HG03103 (cell line): ENCODE measurements around the gene TRPV4.
"Not testable (repeated sequence)": the region's sequence is repeated elsewhere in the genome, so short reads cannot be mapped to it uniquely, and the experiment has no call there.

ENCODE experiments used
- ATAC-seq: cut with Tn5 transposase; IDR thresholded peaks from one replicate; pipeline ENCODE4 v1.9.1; 2021; ENCODE audit warnings: low read depth; ENCODE audit not compliant: unreplicated experiment

Gene TRPV4

GRCh38 chr12:109833307-109834189 is at the start of gene TRPV4:
Gene TRPV4, minus strand, starts transcription at chr12:109833398. Its CDS starts 18,602 bp downstream, at chr12:109814796.
- ATAC-seq, result no peak

- ATAC-seq, result no peak
Observed at GRCh38 chr12:109881752-109882151, 48.6 kb upstream of the TRPV4 start.

DNA sequence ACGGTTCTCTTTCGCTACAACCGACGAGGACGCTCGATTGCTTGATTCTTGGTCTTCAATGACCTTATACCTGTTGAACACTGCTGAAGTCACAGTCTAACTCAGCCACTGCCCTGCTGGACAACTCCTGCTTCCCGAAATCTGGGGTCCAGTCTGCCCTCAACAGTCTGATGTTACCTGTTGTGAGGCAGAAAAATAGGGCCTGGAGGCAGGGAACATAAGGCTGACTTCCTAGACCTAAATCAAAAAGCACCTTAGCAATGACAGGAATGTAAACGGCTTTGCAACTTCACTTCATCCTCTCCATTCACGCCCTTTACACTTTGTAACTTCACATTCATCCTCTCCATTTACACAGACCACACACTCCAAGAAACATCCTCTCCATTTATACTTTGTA is 47.7 kb upstream of the TRPV4 start:
- no peak for ATAC-seq

DNA sequence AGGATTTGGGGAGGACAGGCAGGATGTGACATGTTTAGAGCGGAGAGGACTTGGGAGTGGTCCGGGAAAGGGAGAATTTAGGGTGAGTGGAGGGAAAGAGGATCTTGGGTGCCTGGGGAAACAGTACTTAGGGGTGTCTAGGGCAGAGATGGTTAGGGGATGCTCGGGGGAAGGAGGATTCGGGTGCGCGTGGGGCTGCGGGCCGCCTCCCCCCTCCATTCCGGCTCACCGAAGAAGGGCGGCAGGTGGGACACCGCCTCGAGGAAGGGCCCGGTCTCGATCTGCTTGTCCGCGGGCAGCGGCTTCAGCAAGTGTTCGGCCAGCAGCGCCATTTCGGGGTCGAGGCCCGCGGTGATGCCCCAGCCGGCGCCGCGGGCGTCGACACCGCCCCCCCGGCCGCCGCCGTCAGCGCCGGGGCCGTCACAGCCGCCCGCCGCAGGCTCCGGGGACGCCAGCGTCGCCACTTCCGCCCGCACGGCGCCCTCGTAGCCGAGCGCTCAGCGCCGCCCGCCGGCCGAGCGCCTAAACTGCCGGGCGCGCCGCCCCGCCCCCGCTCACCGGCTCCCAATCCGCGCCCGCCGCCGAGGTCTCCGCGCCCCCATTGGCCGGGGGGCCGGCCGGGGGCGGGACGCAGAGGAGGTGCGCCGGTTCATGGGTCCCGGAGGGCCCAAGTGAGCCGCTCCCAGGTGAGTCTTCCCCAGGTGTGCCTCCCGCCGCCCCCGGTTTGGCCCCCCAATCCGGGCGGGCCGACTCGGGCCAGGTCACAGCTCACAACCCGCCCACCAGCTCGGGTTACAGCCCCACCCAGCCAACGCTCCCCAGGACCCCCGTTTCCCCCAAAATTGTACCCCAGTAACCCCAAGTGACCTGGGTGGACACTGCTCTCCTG is 47.1 kb upstream of the TRPV4 start, which contains the start of gene GLTP:
Gene GLTP, minus strand, starts transcription at position 499 of the 889 bp plus-strand sequence. Its CDS starts 167 bp downstream, at position 332.
- ATAC-seq, result peak; percentile 93

- ATAC-seq, result no peak
Observed at GRCh38 chr12:109879351-109880042, 46.3 kb upstream of the TRPV4 start.

DNA sequence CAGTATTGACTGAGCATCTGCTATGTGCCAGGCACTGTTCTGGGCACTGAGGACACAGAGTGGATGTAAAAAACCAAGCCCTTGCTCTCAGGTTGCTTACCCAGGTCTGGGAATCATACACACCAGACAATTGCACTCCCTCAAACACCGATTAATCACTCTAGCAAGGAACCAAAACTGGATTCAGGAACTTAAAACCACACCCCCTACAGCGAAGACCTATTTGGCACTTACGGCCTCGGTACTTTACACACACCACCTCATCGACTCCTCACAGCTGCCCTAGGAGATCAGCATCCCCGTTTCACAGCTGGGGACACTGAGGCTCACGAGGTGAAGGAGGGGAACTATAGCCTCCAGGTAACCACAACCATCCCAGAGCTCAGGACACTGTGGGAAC is 45.6 kb upstream of the TRPV4 start:
- no peak for ATAC-seq

DNA sequence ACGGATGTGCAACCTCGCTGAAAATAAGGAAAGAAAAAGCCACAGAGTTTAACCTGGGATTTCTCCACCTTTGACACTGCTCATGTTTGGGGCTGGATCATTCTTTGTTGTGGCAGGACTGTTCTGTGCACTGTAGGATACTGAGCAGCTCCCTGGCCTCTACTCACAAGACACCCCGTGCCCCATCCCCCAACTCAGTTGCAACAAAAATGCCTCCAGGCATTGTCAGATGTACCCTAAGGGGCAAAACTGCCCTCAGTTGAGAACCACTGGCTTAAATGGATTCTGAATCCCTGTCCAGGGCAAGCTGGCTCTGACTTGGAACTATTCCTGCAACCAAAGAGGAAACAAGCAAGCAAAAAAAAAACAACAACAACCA is 45.0 kb upstream of the TRPV4 start:
- no peak for ATAC-seq

DNA sequence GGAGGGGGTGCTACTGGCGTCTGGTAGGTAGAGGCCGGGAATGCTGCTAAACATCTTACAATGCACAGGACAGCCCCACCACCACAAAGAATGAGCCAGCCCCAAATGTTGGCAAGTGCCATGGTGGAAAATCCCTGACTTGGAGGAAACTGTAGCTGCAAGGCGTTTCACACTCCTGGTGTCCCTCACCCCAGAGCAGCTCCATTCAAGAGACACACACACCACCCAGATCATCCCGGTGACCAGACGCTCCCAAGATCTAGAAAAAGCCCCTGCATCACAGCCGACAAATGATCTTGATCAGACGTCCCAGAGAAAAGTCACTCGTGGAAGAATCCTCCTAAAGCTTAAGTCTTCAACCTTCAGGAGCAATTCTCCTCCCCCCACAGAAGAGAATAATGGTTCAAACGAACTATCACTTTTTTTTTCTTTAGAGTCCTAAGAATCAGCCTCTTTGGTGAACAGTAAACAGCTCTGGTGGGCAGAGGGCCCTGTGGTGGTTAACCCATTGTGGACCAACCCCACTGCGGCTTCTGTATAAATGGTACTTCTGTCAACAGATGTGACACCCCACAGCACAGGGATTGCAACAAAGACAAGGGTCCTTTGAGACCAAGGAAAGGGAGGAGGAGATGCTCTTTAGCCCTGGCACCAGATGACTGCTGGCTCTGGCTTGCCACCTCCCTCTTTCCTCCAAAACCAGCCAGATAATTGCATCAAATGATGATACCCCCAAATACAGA is 44.5 kb upstream of the TRPV4 start:
- ATAC-seq, result no peak

DNA sequence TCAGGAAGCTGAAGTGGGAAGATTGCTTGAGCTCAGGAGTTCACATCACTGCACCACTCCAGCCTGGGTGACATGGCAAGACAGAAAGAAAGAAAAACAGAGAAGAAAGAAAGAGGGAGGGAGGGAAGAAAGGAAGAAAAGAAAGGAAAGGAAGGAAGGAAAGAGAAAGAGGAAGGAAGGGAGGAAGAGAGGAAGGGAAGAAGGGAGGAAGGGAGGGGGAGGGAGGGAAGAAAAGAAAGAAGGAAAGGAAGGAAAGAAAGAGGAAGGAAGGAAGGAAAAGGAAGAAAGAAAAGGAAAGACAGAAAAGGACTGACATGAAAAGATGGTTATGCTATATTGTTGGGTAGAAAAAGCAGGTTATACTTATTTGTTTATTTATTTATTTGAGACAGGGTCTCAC is 43.2 kb upstream of the TRPV4 start:
- no peak for ATAC-seq

DNA sequence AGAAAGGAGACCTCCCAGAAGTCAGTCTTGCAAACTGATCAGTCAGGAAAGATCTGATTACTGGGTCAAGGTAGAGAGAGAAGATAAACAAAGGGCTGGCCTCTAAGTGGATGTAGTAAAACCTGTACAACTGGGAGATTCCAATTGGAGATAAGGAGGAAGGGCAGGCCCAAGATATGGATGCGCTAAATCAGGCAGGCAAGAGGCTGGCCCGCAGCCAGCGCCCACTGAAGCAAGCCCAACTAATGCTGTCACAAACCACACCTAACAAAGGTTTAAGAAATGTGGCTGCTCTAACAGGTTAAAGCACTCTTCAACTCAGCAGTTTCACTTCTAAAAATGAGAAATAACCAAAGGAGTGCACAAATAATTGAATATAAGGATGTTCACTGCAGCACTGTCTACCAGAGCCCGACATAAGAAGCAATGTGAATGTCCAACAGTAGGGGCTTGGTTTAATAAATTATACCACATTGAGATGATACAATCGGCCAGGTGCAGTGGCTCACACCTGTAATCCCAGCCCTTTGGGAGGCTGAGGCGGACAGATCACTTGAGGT is 42.5 kb upstream of the TRPV4 start:
- no peak for ATAC-seq

DNA sequence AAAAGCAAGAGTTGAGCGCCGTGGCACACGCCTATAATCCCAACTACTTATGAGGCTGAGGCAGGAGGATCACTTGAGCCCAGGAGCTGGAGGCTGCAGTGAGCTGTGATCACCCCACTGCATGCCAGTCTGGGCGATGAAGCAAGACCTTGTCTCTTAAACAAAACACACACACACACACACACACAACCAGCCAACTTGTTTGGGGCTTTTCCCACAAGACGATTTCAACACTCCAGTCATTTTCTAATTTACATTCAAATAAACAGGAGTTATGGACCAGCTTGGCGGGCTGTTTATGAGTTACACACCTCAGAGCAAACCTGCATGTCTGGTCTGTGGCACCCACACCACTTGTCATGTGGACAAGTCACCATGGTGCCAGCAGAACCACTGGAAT is 40.5 kb upstream of the TRPV4 start:
- no peak for ATAC-seq

DNA sequence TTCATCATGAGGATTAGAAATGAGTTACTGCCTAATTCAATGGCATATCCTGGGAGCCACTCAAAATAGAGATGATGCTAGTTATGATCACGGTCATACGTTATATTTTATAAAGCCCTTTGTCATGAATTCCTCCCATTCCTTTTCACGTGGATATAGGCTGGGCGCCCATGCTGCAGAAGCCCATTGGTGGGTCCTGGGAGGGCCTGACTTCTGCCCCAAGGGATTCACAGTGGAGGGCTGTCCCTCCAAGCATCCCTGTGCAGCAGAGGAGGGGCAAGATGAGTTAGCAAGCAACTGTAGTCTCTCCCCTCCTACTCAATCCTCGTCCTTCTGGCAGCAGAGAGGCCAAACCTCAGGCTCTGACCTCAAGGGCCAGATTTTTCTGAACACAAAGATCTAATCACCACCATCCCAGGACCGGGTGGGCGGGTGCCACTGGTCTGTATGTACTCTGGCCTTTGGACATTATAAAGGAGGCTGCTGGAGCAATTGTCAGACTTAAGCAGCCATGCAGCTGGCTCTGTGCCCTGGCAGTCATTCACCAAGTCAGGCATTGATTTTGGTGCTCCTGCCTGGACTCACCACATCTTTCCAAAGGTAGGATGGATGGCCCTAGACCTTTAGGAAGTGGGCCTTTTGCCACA is 38.6 kb upstream of the TRPV4 start:
- ATAC-seq, result no peak

- ATAC-seq, result no peak
Observed at GRCh38 chr12:109870648-109871047, 37.5 kb upstream of the TRPV4 start.

DNA sequence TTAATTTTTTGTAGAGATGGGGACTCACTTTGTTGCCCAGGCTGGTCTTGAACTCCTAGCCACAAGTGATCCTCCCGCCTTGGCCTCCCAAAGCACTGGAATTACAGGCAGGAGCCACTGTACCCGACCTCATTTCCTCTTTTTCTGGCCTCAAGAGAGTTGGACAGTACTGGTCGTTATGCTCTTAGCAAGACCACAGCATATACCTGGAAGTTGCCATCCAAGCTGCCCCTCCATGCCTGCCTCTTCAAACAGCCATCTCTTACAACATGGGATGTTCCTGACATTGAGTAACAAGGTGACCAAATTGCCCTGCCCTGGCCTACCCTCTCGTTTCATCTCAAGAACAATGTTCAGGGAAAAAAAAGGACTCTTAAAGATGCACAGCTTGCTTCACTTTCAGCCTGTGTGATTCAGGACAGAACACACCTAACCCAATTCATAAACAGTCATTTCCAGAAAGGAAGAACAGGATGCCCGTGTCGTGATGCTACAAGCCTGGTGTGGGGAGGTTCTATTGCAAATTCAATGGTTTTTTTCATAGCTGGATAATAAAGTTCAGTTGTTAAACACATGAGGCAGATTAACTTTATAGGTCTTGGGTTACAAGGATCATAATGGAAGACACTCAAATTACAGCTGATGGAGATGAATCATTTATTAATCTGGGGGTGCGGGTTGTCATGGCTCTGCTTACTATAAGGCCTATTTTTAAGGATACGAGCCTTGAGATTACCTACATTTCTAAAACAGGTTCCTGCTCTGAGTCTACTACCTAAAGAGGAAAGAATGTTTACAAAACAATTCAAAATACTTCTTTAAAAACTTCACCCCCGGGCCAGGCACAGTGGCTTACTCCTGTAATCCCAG is 35.2 kb upstream of the TRPV4 start:
- ATAC-seq, result no peak

- ATAC-seq, result no peak
Observed at GRCh38 chr12:109864916-109865315, 31.7 kb upstream of the TRPV4 start.

DNA sequence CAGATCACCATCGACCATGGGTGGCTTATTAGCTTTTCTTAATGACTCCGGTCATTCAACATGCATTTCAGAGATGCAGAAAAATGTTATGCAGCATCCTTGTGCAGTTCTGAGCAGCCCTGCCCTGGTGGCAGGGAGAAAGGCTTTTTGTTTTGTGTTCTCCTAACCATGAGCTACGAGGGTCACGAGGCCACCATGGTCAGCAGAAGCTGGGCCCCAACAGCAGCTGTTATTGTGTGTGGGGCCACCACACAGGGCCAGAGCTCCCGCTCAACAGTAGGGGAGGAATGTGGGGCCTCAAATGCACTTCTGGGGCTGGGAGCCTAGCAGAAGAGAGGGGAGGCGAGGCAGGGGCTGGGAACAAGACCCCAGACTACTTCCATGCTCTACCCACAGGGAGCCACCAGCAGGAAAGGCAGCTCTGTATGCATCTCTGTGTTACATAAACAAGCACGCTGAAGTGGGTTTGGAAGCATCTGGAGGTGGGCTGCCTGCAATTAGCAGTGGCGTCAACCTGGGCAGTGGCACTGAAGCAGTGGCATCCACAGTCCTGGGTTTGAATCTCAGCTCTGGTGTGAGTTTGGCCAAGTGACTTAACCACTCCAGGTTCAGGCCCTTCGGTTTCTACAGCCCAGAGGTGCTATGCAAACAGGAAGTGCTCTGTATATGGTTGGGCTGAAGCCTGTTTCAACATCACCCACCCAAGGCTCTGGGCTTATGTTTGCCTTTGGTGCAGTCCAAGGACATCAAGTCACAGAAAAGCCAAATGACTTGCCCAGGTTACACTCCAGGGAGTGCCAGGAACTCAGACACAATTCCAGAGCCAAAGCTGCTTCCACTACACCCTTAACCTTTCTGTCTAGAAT is 30.9 kb upstream of the TRPV4 start:
- ATAC-seq, result no peak

DNA sequence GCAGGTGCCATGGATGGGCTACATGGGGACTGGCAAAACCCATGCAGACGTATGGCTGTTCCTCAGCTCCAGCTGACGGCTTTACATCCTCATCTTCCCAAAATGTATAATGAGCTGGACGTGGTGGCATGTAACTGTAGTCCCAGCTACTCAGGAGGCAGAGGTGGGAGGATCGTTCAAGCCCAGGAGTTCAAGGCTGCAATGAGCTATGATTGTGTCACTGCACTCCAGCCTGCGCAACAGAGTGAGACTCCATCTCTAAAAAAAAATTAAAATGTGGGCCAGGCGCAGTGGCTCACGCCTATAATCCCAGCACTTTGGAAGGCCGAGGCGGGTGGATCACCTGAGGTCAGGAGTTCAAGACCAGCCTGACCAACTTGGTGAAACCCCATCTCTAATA is 29.3 kb upstream of the TRPV4 start:
- not testable (repeated sequence) for ATAC-seq
